ENCODE data around the gene MMP2. TPM values are rescaled to one million over a fixed set of nuclear protein-coding genes. Genes with fewer than 3 reads are reported as not detected.

MMP2 gene
- total and polyA plus RNA-seq, 2 of the 13 experiments (the other 11 are each of a cell fraction or from before 2014, with no cell fraction given), result 0.31 to 1.3 TPM

DNA sequence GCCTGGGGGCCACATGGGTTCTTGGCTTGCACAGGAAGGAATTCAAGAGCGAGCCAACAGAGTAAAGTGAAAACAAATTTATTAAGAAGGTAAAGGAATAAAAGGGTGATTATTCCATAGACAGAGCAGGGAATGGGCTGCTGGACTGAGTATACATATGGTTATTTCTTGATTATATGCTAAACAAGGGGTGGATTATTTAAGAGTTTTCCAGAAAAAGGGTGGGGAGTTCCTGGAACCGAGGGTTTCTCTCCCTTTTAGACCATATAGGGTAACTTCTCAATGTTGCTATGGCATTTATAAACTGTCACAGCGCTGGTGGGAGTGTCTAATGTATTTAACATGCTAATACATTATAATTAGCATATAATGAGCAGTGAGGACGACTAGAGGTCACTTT lies 2.0 kb downstream of the MMP2 start:
- POLR2A ChIA-PET, result no interaction called here
- FAIRE-seq, result no peak
- 49% methylated on average over 4 of the region's 4 CpGs for WGBS (ENCODE audit: low lambda C conversion rate)

More for the DNA sequence above, 2.0 kb downstream of the MMP2 start:
- DNase-seq (ENCODE audit: low spot score) (no peak), ATAC-seq (no peak)
- no peaks in the 10 kb centered on the region for H3K79me2 ChIP-seq (ENCODE audit: insufficient read depth, low read length)
- intact Hi-C loops (cut with micrococcal nuclease; ENCODE audit: unreplicated experiment), result no loop called here
- no peak overlapping the region for H2AFZ ChIP-seq (ENCODE audit: low read length)
- in situ Hi-C loops (cut with HindIII; ENCODE audit: extremely low pct_ligation_motif_present, low pct_unique_long_range_greater_than_20kb), result no loop called here
- H3K27me3 ChIP-seq (ENCODE audit: control insufficient read depth in 1 of 2, insufficient read depth in 2 of 2, low read length in 2 of 2), result peaks cover 4 to 39% of the 10 kb centered on the region in 2 experiments; a peak in 4 of 5 replicates
- peaks cover 15% of the 10 kb centered on the region for H3K4me1 ChIP-seq (ENCODE audit: insufficient read depth, low read length)
- no peaks in the 10 kb centered on the region for H4K20me1 ChIP-seq (ENCODE audit: insufficient read depth, low read length)
- H3K9ac ChIP-seq (ENCODE audit: insufficient read depth, low read depth, low read length), result no peak overlapping the region
- no peaks in the 10 kb centered on the region for H3K9me3 ChIP-seq (ENCODE audit: low read length)
- no peak overlapping the region for H3K4me3 ChIP-seq (replicated peaks in 1 of 3; ENCODE audit: insufficient read depth in 1 of 3, low read depth in 2 of 3, low read length in 3 of 3)
- no peak overlapping the region for H3K4me2 ChIP-seq (ENCODE audit: low read depth, low read length)
- H3K27ac ChIP-seq (ENCODE audit: extremely low read length, insufficient read depth, low read length), result no peak overlapping the region
- no TSS peak for BruUV-seq (replicated peaks)
- TF ChIP-seq ZNF674 (CRISPR knock-in tag; IDR thresholded peaks at IDR 0.05; ENCODE audit: low read depth) (no peak), PCBP1 (IDR thresholded peaks at IDR 0.05; ENCODE audit: borderline replicate concordance, low read depth, low read length) (no peak)
- TF ChIP-seq, protein P1, sequence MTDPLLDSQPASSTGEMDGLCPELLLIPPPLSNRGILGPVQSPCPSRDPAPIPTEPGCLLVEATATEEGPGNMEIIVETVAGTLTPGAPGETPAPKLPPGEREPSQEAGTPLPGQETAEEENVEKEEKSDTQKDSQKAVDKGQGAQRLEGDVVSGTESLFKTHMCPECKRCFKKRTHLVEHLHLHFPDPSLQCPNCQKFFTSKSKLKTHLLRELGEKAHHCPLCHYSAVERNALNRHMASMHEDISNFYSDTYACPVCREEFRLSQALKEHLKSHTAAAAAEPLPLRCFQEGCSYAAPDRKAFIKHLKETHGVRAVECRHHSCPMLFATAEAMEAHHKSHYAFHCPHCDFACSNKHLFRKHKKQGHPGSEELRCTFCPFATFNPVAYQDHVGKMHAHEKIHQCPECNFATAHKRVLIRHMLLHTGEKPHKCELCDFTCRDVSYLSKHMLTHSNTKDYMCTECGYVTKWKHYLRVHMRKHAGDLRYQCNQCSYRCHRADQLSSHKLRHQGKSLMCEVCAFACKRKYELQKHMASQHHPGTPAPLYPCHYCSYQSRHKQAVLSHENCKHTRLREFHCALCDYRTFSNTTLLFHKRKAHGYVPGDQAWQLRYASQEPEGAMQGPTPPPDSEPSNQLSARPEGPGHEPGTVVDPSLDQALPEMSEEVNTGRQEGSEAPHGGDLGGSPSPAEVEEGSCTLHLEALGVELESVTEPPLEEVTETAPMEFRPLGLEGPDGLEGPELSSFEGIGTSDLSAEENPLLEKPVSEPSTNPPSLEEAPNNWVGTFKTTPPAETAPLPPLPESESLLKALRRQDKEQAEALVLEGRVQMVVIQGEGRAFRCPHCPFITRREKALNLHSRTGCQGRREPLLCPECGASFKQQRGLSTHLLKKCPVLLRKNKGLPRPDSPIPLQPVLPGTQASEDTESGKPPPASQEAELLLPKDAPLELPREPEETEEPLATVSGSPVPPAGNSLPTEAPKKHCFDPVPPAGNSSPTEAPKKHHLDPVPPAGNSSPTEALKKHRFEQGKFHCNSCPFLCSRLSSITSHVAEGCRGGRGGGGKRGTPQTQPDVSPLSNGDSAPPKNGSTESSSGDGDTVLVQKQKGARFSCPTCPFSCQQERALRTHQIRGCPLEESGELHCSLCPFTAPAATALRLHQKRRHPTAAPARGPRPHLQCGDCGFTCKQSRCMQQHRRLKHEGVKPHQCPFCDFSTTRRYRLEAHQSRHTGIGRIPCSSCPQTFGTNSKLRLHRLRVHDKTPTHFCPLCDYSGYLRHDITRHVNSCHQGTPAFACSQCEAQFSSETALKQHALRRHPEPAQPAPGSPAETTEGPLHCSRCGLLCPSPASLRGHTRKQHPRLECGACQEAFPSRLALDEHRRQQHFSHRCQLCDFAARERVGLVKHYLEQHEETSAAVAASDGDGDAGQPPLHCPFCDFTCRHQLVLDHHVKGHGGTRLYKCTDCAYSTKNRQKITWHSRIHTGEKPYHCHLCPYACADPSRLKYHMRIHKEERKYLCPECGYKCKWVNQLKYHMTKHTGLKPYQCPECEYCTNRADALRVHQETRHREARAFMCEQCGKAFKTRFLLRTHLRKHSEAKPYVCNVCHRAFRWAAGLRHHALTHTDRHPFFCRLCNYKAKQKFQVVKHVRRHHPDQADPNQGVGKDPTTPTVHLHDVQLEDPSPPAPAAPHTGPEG (CRISPR knock-in tag; IDR thresholded peaks at IDR 0.05), result no peak
- H3K36me3 ChIP-seq (replicated peaks in 1 of 2; ENCODE audit: control insufficient read depth in 1 of 2, insufficient read depth in 2 of 2, low read length in 2 of 2), result no peaks in the 10 kb centered on the region
- CTCF ChIA-PET (ENCODE audit: low intra/inter-chr PET ratio, low total read pairs), result no interaction called here

Data from HepG2 (cell line).